B cell (primary cell): ENCODE data around the gene NFAM1. TPM values are rescaled to one million over a fixed set of nuclear protein-coding genes. Genes with fewer than 3 reads are reported as not detected.

Experiments
- ATAC-seq: fragments of 200-7000 bp; cut with Tn5 transposase; one replicate; pipeline ENCODE4 v1.10.0; 2021; ENCODE audit warnings: low read depth, mild to moderate bottlenecking, moderate number of reproducible peaks, moderate library complexity
- CTCF ChIA-PET: fragments of 350-600 bp; sonication (Branson Sonifier 250); formaldehyde crosslinking; loops from one replicate; lab custom pipeline; 2021; ENCODE audit warnings: antibody characterized with exemption, inconsistent platforms; lab: Charles Lee
- POLR2A ChIA-PET: fragments of 350-600 bp; sonication (Branson Sonifier 250); formaldehyde crosslinking; loops from one replicate; lab custom pipeline; 2021; ENCODE audit warnings: antibody characterized with exemption; lab: Charles Lee
- DNase-seq: peaks from one replicate; pipeline ENCODE4 v3.0.0; 2013
- H2AFZ ChIP-seq: 2 replicates; pipeline ENCODE4 v1.6.1; 2012; ENCODE audit warnings: mild to moderate bottlenecking, low read depth, low read length; ENCODE audit not compliant: insufficient read depth, poor library complexity, severe bottlenecking
- H3K27ac ChIP-seq, 2 donors: 1 replicate in 1 of 2; 2 replicates in 1 of 2; pipeline ENCODE4 v1.5.1; 2012 to 2013; ENCODE audit warnings: low read length in 2 of 2, mild to moderate bottlenecking in 2 of 2, moderate library complexity in 1 of 2
- H3K27me3 ChIP-seq, 4 experiments: fragments of 200-600 bp in 1 of 4; sonication (generic) in 1 of 4; replicated peaks in 1 of 4; 1 replicate in 2 of 4; 2 replicates in 2 of 4; pipeline versions ENCODE4 v1.6.1 to v1.7.0; 2013 to 2016; ENCODE audit warnings: low read length in 3 of 4, mild to moderate bottlenecking in 2 of 4, mixed read lengths in 1 of 4, moderate library complexity in 1 of 4; ENCODE audit not compliant: insufficient read depth in 4 of 4, control insufficient read depth in 3 of 4; ENCODE audit errors: control extremely low read depth in 1 of 4
- H3K36me3 ChIP-seq, 2 experiments: replicated peaks in 1 of 2; 1 replicate in 1 of 2; 2 replicates in 1 of 2; pipeline versions ENCODE4 v1.6.1 to v1.7.1; 2013; ENCODE audit warnings: low read length in 1 of 2; ENCODE audit not compliant: insufficient read depth in 2 of 2, control insufficient read depth in 1 of 2; ENCODE audit errors: control extremely low read depth in 1 of 2, extremely low read depth in 1 of 2
- H3K4me1 ChIP-seq, 2 donors: fragments of 200-600 bp in 1 of 2; sonication (generic) in 1 of 2; 1 replicate in 1 of 2; 2 replicates in 1 of 2; pipeline versions ENCODE4 v1.5.1 to v1.6.1; 2013 to 2017; ENCODE audit warnings: low read length in 2 of 2; ENCODE audit not compliant: control insufficient read depth in 2 of 2, insufficient read depth in 2 of 2
- H3K4me2 ChIP-seq: replicated peaks from 2 replicates; pipeline ENCODE3; 2012; ENCODE audit warnings: mild to moderate bottlenecking, low read depth, low read length; ENCODE audit not compliant: poor library complexity, severe bottlenecking
- H3K4me3 ChIP-seq, 5 experiments: fragments of 200-600 bp in 1 of 5; sonication (generic) in 1 of 5; 1 replicate in 3 of 5; 2 replicates in 2 of 5; pipeline versions ENCODE4 v1.5.1 to v1.7.0; 2011 to 2016; ENCODE audit warnings: low read length in 4 of 5, mild to moderate bottlenecking in 4 of 5, low read depth in 2 of 5, control low read depth in 1 of 5, moderate library complexity in 1 of 5; ENCODE audit not compliant: insufficient read depth in 1 of 5; ENCODE audit errors: control extremely low read depth in 1 of 5, extremely low read depth in 1 of 5
- H3K79me2 ChIP-seq: fragments of 200-600 bp; sonication (generic); one replicate; pipeline ENCODE4 v1.6.0; 2016; ENCODE audit warnings: low read length; ENCODE audit not compliant: control insufficient read depth, insufficient read depth
- H3K9ac ChIP-seq: fragments of 200-600 bp; sonication (generic); 2 replicates; pipeline ENCODE4 v1.6.1; 2017; ENCODE audit warnings: mild to moderate bottlenecking, low read length, moderate library complexity
- H3K9me3 ChIP-seq, 3 donors: one replicate each; pipeline versions ENCODE4 v1.6.1 to v1.7.1; 2013; ENCODE audit warnings: low read length in 2 of 3; ENCODE audit not compliant: control insufficient read depth in 2 of 3, insufficient read depth in 1 of 3; ENCODE audit errors: control extremely low read depth in 1 of 3
- H4K20me1 ChIP-seq: 2 replicates; pipeline ENCODE4 v1.6.0; 2012; ENCODE audit warnings: mild to moderate bottlenecking, low read length; ENCODE audit not compliant: insufficient read depth, control insufficient read depth, poor library complexity, severe bottlenecking
- H3K27ac Mint-ChIP-seq: one replicate; pipeline ENCODE4 v1.8.0; 2021; ENCODE audit warnings: mixed read lengths
- H3K27me3 Mint-ChIP-seq: one replicate; pipeline ENCODE4 v1.8.0; 2021; ENCODE audit warnings: mixed read lengths
- H3K4me1 Mint-ChIP-seq: one replicate; pipeline ENCODE4 v1.8.0; 2021; ENCODE audit warnings: mixed read lengths
- H3K4me3 Mint-ChIP-seq: one replicate; pipeline ENCODE4 v1.8.0; 2021; ENCODE audit warnings: mixed read lengths
- H3K9me3 Mint-ChIP-seq: one replicate; pipeline ENCODE4 v1.8.0; 2022; ENCODE audit warnings: mixed read lengths; ENCODE audit not compliant: insufficient read depth
- EZH2 ChIP-seq: IDR thresholded peaks from 2 replicates; pipeline ENCODE4 v1.6.1; 2012; ENCODE audit warnings: borderline replicate concordance, low read depth, mild to moderate bottlenecking, moderate library complexity, low read length; ENCODE audit not compliant: insufficient read depth, poor library complexity, severe bottlenecking
- WGBS: methylation state at CpG from one replicate; pipeline ENCODE4 v1.1.5; 2013; ENCODE audit warnings: missing lambda C conversion rate; ENCODE audit not compliant: insufficient coverage; 5-methylcytosine and 5-hydroxymethylcytosine counted together
- intact Hi-C: fragments of 100-400 bp; cut with micrococcal nuclease; formaldehyde crosslinking; loops from one replicate; pipeline ENCODE4 v1.10.0; 2022
- polyA plus RNA-seq: library from polyadenylated mRNA; depleted of rRNA; stranded (reverse); fragments of >200 nt; gene quantifications from 2 replicates; pipeline ENCODE4 v1.2.3, GENCODE V29; 2012
- total RNA-seq, 2 donors: library from RNA; stranded (reverse); fragments of 120-200 nt in 1 of 2; gene quantifications; 1 replicate in 1 of 2; 2 replicates in 1 of 2; pipeline versions ENCODE4 v1.2.3 to v1.2.4, GENCODE V29; 2013 to 2022
- TF ChIP-seq, protein P1 (sequence below): fragments of 200-600 bp; IDR thresholded peaks from one replicate; pipeline ENCODE4 v1.8.0; 2022; ENCODE audit warnings: antibody characterized with exemption, mild to moderate bottlenecking

Gene NFAM1
- total and polyA plus RNA-seq, 2 donors (not counting 1 experiment from before 2014, with no cell fraction given) = 0.27 to 0.52 TPM

- Mint-ChIP-seq H3K27me3 (peaks cover 41% of the 10 kb centered on the region), H3K9me3 (peaks cover 3% of the 10 kb centered on the region), H3K27ac (no peak overlapping the region), H3K4me1 (no peaks in the 10 kb centered on the region), H3K4me3 (no peak overlapping the region)
- Histone ChIP-seq H4K20me1 (no peaks in the 10 kb centered on the region), H3K27me3 (peaks cover 0 to 50% (median 9%) of the 10 kb centered on the region in 4 experiments), H3K79me2 (no peaks in the 10 kb centered on the region), H2AFZ (no peak overlapping the region), H3K9ac (no peak overlapping the region), H3K36me3 (no peaks in the 10 kb centered on the region), H3K27ac (no peak overlapping the region), H3K4me2 (no peak overlapping the region), H3K4me3 (no peak overlapping the region), H3K4me1 (no peaks in the 10 kb centered on the region), H3K9me3 (peaks cover 0 to 5% (median 0%) of the 10 kb centered on the region in 3 donors)
- CTCF ChIA-PET = interaction anchor here (0.7 kb wide), 1 partner anchor 19 kb away, joined by 3 read pairs; no protein-coding TSS in a partner anchor
- no peak for DNase-seq
- intact Hi-C loops = no loop called here
- POLR2A ChIA-PET = no interaction called here
- ATAC-seq = no peak
- no CpG with 5 or more reads among the region's 4 CpGs for WGBS
- TF ChIP-seq, protein P1, sequence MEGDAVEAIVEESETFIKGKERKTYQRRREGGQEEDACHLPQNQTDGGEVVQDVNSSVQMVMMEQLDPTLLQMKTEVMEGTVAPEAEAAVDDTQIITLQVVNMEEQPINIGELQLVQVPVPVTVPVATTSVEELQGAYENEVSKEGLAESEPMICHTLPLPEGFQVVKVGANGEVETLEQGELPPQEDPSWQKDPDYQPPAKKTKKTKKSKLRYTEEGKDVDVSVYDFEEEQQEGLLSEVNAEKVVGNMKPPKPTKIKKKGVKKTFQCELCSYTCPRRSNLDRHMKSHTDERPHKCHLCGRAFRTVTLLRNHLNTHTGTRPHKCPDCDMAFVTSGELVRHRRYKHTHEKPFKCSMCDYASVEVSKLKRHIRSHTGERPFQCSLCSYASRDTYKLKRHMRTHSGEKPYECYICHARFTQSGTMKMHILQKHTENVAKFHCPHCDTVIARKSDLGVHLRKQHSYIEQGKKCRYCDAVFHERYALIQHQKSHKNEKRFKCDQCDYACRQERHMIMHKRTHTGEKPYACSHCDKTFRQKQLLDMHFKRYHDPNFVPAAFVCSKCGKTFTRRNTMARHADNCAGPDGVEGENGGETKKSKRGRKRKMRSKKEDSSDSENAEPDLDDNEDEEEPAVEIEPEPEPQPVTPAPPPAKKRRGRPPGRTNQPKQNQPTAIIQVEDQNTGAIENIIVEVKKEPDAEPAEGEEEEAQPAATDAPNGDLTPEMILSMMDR = no peak
- no peak for TF ChIP-seq EZH2
Observed at GRCh38 chr22:42350373-42350772, 81.8 kb downstream of the NFAM1 start.

- ATAC-seq (no peak), DNase-seq (no peak)
- no peak overlapping the region for H3K27ac ChIP-seq
- CTCF ChIA-PET = no interaction called here
- H3K36me3 ChIP-seq = no peaks in the 10 kb centered on the region
- no peaks in the 10 kb centered on the region for H3K79me2 ChIP-seq
- H3K4me3 ChIP-seq = no peak overlapping the region
- no peaks in the 10 kb centered on the region for H4K20me1 ChIP-seq
- no peak overlapping the region for H3K4me3 Mint-ChIP-seq
- peaks cover 3% of the 10 kb centered on the region for H3K4me1 Mint-ChIP-seq
- peaks cover 0 to 5% (median 0%) of the 10 kb centered on the region in 3 donors for H3K9me3 ChIP-seq
- H3K27me3 ChIP-seq = peaks cover 0 to 45% (median 16%) of the 10 kb centered on the region in 4 experiments
- no peak overlapping the region for H2AFZ ChIP-seq
- TF ChIP-seq EZH2 = no peak
- TF ChIP-seq, protein P1 = no peak
- peaks cover 3% of the 10 kb centered on the region for H3K9me3 Mint-ChIP-seq
- no peak overlapping the region for H3K4me2 ChIP-seq
- POLR2A ChIA-PET = no interaction called here
- H3K27ac Mint-ChIP-seq = no peak overlapping the region
- 88% methylated on average over 26 of the region's 27 CpGs for WGBS
- intact Hi-C loops = no loop called here
- H3K9ac ChIP-seq = no peak overlapping the region
- H3K27me3 Mint-ChIP-seq = peaks cover 33% of the 10 kb centered on the region
- H3K4me1 ChIP-seq = peaks cover 4 to 8% of the 10 kb centered on the region in 2 donors
Observed at GRCh38 chr22:42347281-42347824, 84.8 kb downstream of the NFAM1 start.
